T-cell (primary cell): Measurements from ENCODE around the gene SLC22A4. TPM values are rescaled to one million over a fixed set of nuclear protein-coding genes. Genes with fewer than 3 reads are reported as not detected.
A peak's percentile ranks its signal among the peaks of the same experiment; 100 is the strongest.

ENCODE experiments used
- ATAC-seq, 4 experiments: fragments of 200-7000 bp in 3 of 4; fragments of 150-1000 bp in 1 of 4; cut with Tn5 transposase; replicated peaks in 1 of 4; 1 replicate in 3 of 4; 2 replicates in 1 of 4; pipeline ENCODE4 v1.10.0; 2021; ENCODE audit warnings: moderate library complexity in 3 of 4, mild to moderate bottlenecking in 2 of 4, moderate number of reproducible peaks in 1 of 4
- CTCF ChIA-PET, 2 donors: fragments of 300-600 bp; sonication (Branson Sonifier 250); formaldehyde crosslinking; loops; one replicate each; lab custom pipeline; 2022; ENCODE audit warnings: antibody characterized with exemption in 2 of 2; lab: Charles Lee
- POLR2A ChIA-PET, 2 donors: fragments of 300-600 bp; sonication (Branson Sonifier 250); formaldehyde crosslinking; loops; one replicate each; lab custom pipeline; 2022; ENCODE audit warnings: antibody characterized with exemption in 2 of 2; lab: Charles Lee
- DNase-seq, 35 experiments: peaks; one replicate each; pipeline versions ENCODE4 v3.0.0 to v3.0.0-alpha.2; 2013 to 2023
- H3K27ac ChIP-seq: one replicate; pipeline ENCODE4 v1.5.1; 2013; ENCODE audit warnings: low read length
- H3K27me3 ChIP-seq, 2 experiments: replicated peaks in 1 of 2; 1 replicate in 1 of 2; 2 replicates in 1 of 2; pipeline versions ENCODE4 v1.6.1 to v1.7.0; 2013; ENCODE audit warnings: low read length in 1 of 2, mixed read lengths in 1 of 2; ENCODE audit not compliant: control insufficient read depth in 2 of 2, insufficient read depth in 2 of 2; ENCODE audit errors: extremely low read depth in 1 of 2
- H3K36me3 ChIP-seq, 2 donors: 1 replicate in 1 of 2; 2 replicates in 1 of 2; pipeline versions ENCODE4 v1.6.1 to v1.7.0; 2013; ENCODE audit warnings: low read length in 1 of 2; ENCODE audit not compliant: control insufficient read depth in 2 of 2, insufficient read depth in 1 of 2; ENCODE audit errors: extremely low read depth in 1 of 2
- H3K4me1 ChIP-seq, 2 experiments: 1 replicate in 1 of 2; 2 replicates in 1 of 2; pipeline versions ENCODE4 v1.6.1 to v1.7.0; 2013; ENCODE audit warnings: low read length in 2 of 2, mixed read lengths in 1 of 2; ENCODE audit not compliant: insufficient read depth in 2 of 2, control insufficient read depth in 1 of 2; ENCODE audit errors: extremely low read depth in 1 of 2
- H3K4me3 ChIP-seq, 2 donors: 1 replicate in 1 of 2; 2 replicates in 1 of 2; pipeline versions ENCODE4 v1.5.1 to v1.7.0; 2013; ENCODE audit warnings: mild to moderate bottlenecking in 2 of 2, low read length in 1 of 2, moderate library complexity in 1 of 2; ENCODE audit not compliant: control insufficient read depth in 1 of 2; ENCODE audit errors: extremely low read depth in 1 of 2
- H3K9me3 ChIP-seq: 2 replicates; pipeline ENCODE4 v1.7.0; 2013
- H3K27ac Mint-ChIP-seq, 2 donors: one replicate each; pipeline ENCODE4 v1.8.0; 2020 to 2021; ENCODE audit warnings: mild to moderate bottlenecking in 2 of 2, mixed read lengths in 2 of 2
- H3K27me3 Mint-ChIP-seq, 2 donors: one replicate each; pipeline ENCODE4 v1.8.0; 2021 to 2022; ENCODE audit warnings: mixed read lengths in 2 of 2
- H3K36me3 Mint-ChIP-seq: one replicate; pipeline ENCODE4 v1.8.0; 2021; ENCODE audit warnings: mixed read lengths
- H3K4me1 Mint-ChIP-seq, 3 donors: one replicate each; pipeline ENCODE4 v1.8.0; 2020 to 2022; ENCODE audit warnings: mixed read lengths in 3 of 3, mild to moderate bottlenecking in 1 of 3
- H3K4me3 Mint-ChIP-seq, 3 donors: one replicate each; pipeline ENCODE4 v1.8.0; 2020 to 2022; ENCODE audit warnings: mild to moderate bottlenecking in 3 of 3, mixed read lengths in 3 of 3, moderate library complexity in 3 of 3
- H3K9me3 Mint-ChIP-seq, 3 donors: one replicate each; pipeline ENCODE4 v1.8.0; 2020 to 2022; ENCODE audit warnings: mixed read lengths in 3 of 3
- WGBS: methylation state at CpG from one replicate; pipeline ENCODE4 v1.1.5; 2013; ENCODE audit warnings: missing lambda C conversion rate; ENCODE audit not compliant: insufficient coverage; 5-methylcytosine and 5-hydroxymethylcytosine counted together
- total RNA-seq, 35 experiments: library from RNA in 6 of 35; stranded (reverse) in 6 of 35; fragments of 120-200 nt in 1 of 35; gene quantifications; one replicate each; pipeline versions ENCODE4 v1.2.1 to v1.2.4 and lab custom pipeline; 2013 to 2026

SLC22A4 gene
- total RNA-seq, 5 donors from 2014 or later (not counting 1 experiment from before 2014, with no cell fraction given): 0.20 TPM; not detected in 4

- DNase-seq (no peak), ATAC-seq (no peak)
- no peaks in the 10 kb centered on the region for H3K36me3 ChIP-seq
- H3K27me3 ChIP-seq: peaks cover 0 to 61% of the 10 kb centered on the region in 2 experiments
- H3K4me1 ChIP-seq: peaks cover 0 to 9% of the 10 kb centered on the region in 2 experiments
- CTCF ChIA-PET: no interaction called here
- peak overlapping the region in 1 of 3 donors; percentile 36 for H3K4me3 Mint-ChIP-seq
- H3K27ac ChIP-seq: no peak overlapping the region
- H3K36me3 Mint-ChIP-seq: no peaks in the 10 kb centered on the region
- H3K27ac Mint-ChIP-seq: no peak overlapping the region
- WGBS: 88% methylated on average over 8 of the region's 19 CpGs
- H3K4me3 ChIP-seq: peak overlapping the region in 1 of 2 donors; percentile 25
- peaks cover 13 to 27% of the 10 kb centered on the region in 2 donors for H3K27me3 Mint-ChIP-seq
- no peaks in the 10 kb centered on the region for H3K9me3 ChIP-seq
- peaks cover 0 to 8% (median 6%) of the 10 kb centered on the region in 3 donors for H3K4me1 Mint-ChIP-seq
- POLR2A ChIA-PET: interaction anchor here in 1 of 2 donors (0.6 kb wide), 1 partner anchor 19 kb away, joined by 3 read pairs; no protein-coding TSS in a partner anchor
- no peaks in the 10 kb centered on the region for H3K9me3 Mint-ChIP-seq
Observed at GRCh38 chr5:132258102-132259068, 35.8 kb upstream of the SLC22A4 start.

GRCh38 chr5:132259069-132259851, 34.9 kb upstream of the SLC22A4 start:
- Mint-ChIP-seq H3K4me1 (peaks cover 0 to 8% (median 6%) of the 10 kb centered on the region in 3 donors), H3K36me3 (no peaks in the 10 kb centered on the region), H3K9me3 (no peaks in the 10 kb centered on the region), H3K4me3 (no peak overlapping the region), H3K27ac (no peak overlapping the region), H3K27me3 (peaks cover 13 to 27% of the 10 kb centered on the region in 2 donors)
- Histone ChIP-seq H3K36me3 (no peaks in the 10 kb centered on the region), H3K9me3 (no peaks in the 10 kb centered on the region), H3K4me1 (peaks cover 0 to 11% of the 10 kb centered on the region in 2 experiments), H3K27me3 (peaks cover 0 to 53% of the 10 kb centered on the region in 2 experiments), H3K27ac (no peak overlapping the region), H3K4me3 (no peak overlapping the region)
- ChIA-PET CTCF (no interaction called here), POLR2A (interaction anchor here in 1 of 2 donors (0.6 kb wide), 1 partner anchor 19 kb away, joined by 3 read pairs; no protein-coding TSS in a partner anchor)
- WGBS: 96% methylated on average over 20 of the region's 24 CpGs
- ATAC-seq (no peak), DNase-seq (no peak)

GRCh38 chr5:132260051-132260450, 34.1 kb upstream of the SLC22A4 start:
- ATAC-seq (no peak), DNase-seq (no peak)
- CTCF ChIA-PET: no interaction called here
- Mint-ChIP-seq H3K9me3 (no peaks in the 10 kb centered on the region), H3K27me3 (peaks cover 11 to 27% of the 10 kb centered on the region in 2 donors), H3K36me3 (no peaks in the 10 kb centered on the region), H3K4me1 (peaks cover 0 to 8% (median 6%) of the 10 kb centered on the region in 3 donors), H3K4me3 (no peak overlapping the region), H3K27ac (no peak overlapping the region)
- H3K27me3 ChIP-seq: peaks cover 0 to 53% of the 10 kb centered on the region in 2 experiments
- H3K27ac ChIP-seq: no peak overlapping the region
- no peak overlapping the region for H3K4me3 ChIP-seq
- H3K9me3 ChIP-seq: no peaks in the 10 kb centered on the region
- no peaks in the 10 kb centered on the region for H3K36me3 ChIP-seq
- 68% methylated on average over 6 of the region's 6 CpGs for WGBS
- H3K4me1 ChIP-seq: peaks cover 0 to 11% of the 10 kb centered on the region in 2 experiments
- POLR2A ChIA-PET: no interaction called here

GRCh38 chr5:132260714-132261551, 33.3 kb upstream of the SLC22A4 start:
- Histone ChIP-seq H3K27me3 (peaks cover 0 to 46% of the 10 kb centered on the region in 2 experiments), H3K9me3 (no peaks in the 10 kb centered on the region), H3K27ac (no peak overlapping the region), H3K36me3 (no peaks in the 10 kb centered on the region), H3K4me1 (peaks cover 0 to 11% of the 10 kb centered on the region in 2 experiments), H3K4me3 (no peak overlapping the region)
- Mint-ChIP-seq H3K4me1 (peaks cover 0 to 8% (median 6%) of the 10 kb centered on the region in 3 donors), H3K4me3 (no peak overlapping the region), H3K9me3 (no peaks in the 10 kb centered on the region), H3K27ac (no peak overlapping the region), H3K27me3 (peaks cover 5 to 26% of the 10 kb centered on the region in 2 donors), H3K36me3 (no peaks in the 10 kb centered on the region)
- DNase-seq (no peak), ATAC-seq (no peak)
- ChIA-PET POLR2A (no interaction called here), CTCF (no interaction called here)
- 40% methylated on average over 2 of the region's 6 CpGs for WGBS

GRCh38 chr5:132261881-132262845, 32.0 kb upstream of the SLC22A4 start:
- Mint-ChIP-seq H3K4me3 (no peak overlapping the region), H3K9me3 (no peaks in the 10 kb centered on the region), H3K4me1 (peaks cover 0 to 8% (median 6%) of the 10 kb centered on the region in 3 donors), H3K36me3 (no peaks in the 10 kb centered on the region), H3K27me3 (peaks cover 0 to 14% of the 10 kb centered on the region in 2 donors), H3K27ac (no peak overlapping the region)
- ATAC-seq (no peak), DNase-seq (no peak)
- CTCF ChIA-PET: no interaction called here
- POLR2A ChIA-PET: no interaction called here
- Histone ChIP-seq H3K4me1 (peaks cover 0 to 8% of the 10 kb centered on the region in 2 experiments), H3K4me3 (no peak overlapping the region), H3K27ac (no peak overlapping the region), H3K36me3 (no peaks in the 10 kb centered on the region), H3K27me3 (peaks cover 0 to 34% of the 10 kb centered on the region in 2 experiments), H3K9me3 (no peaks in the 10 kb centered on the region)
- WGBS: 88% methylated on average over 7 of the region's 7 CpGs
